NCI-H345 treated with DMSO at 0.1 percent for 48 hours (cell line): Measurements from ENCODE around the gene RNASE2.
"Not testable (repeated sequence)": the region's sequence is repeated elsewhere in the genome, so short reads cannot be mapped to it uniquely, and the experiment has no call there.

Experiments
- DNase-seq: peaks from one replicate; lab custom pipeline; 2025; ENCODE audit not compliant: unreplicated experiment; lab: John Stamatoyannopoulos, UW

Gene RNASE2

DNA sequence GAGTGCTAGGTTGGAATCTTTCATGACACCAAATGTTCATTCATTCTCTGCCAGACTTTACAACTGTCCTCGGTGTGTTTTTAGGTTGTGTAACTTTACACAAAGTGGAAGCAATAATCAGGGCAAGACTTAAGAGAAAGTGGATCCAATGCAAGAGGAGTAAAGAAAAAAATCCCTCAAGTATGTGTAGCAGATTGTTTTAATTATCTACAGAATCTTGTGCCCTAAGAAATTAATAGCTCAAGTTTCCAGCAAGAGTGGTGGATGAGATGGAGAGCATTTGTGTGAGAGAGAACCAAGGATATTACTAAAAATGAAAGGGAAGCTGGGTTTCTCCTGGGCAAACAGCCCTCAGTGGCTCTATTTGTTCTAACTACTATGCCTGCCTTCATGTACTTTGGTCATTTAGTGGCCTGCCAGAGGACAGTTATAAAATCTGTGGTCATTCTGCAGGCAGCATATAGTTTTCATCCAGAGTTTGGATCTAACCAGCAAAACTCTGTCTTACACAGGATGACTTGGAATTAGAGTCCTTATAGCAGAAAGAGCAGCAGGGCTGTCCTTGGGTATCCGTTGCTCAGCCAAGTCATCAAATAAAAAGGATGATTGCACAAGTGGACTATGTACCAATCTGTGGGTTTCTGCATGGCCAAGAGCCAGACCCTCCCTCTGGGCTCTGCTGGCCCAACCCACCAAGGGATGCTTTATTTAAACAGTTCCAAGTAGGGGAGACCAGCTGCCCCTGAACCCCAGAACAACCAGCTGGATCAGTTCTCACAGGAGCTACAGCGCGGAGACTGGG is at the start of gene RNASE2:
Gene RNASE2, plus strand, starts transcription at position 752 of the 802 bp plus-strand sequence. CDS start 285 bp downstream, outside the sequence.
- DNase-seq: not testable (repeated sequence)

DNA sequence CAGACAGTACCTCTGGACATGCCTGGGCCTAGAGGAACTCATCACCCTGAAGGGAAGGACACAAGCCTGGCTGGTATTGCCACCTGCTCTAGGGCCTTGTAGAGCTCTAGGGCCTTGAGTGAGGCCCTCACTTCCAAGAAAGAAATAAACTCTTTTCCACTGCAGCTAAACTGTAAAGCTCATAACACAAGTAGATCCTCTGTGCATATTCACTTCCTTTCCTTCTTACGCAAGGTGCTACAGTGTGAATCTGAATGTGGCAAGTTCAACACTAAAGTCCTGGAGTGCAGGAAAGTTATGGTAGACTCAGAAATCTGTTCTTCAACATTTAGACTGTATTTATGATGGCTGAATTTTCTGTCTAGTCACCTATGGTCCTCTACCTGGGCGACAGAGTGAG is 49.6 kb upstream of the RNASE2 start:
- DNase-seq: no peak

GRCh38 chr14:20907214-20907613 is 48.1 kb upstream of the RNASE2 start:
- no peak for DNase-seq

DNA sequence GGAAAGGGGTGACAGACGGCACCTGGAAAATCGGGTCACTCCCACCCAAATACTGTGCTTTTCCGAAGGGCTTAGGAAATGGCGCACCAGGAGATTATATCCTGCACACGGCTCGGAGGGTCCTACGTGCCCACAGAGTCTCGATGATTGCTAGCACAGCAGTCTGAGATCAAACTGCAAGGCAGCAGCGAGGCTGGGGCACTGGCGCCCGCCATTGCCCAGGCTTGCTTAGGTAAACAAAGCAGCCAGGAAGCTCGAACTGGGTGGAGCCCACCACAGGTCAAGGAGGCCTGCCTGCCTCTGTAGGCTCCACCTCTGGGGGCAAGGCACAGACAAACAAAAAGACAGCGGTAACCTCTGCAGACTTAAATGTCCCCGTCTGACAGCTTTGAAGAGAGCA is 44.5 kb upstream of the RNASE2 start:
- DNase-seq: not testable (repeated sequence)

DNA sequence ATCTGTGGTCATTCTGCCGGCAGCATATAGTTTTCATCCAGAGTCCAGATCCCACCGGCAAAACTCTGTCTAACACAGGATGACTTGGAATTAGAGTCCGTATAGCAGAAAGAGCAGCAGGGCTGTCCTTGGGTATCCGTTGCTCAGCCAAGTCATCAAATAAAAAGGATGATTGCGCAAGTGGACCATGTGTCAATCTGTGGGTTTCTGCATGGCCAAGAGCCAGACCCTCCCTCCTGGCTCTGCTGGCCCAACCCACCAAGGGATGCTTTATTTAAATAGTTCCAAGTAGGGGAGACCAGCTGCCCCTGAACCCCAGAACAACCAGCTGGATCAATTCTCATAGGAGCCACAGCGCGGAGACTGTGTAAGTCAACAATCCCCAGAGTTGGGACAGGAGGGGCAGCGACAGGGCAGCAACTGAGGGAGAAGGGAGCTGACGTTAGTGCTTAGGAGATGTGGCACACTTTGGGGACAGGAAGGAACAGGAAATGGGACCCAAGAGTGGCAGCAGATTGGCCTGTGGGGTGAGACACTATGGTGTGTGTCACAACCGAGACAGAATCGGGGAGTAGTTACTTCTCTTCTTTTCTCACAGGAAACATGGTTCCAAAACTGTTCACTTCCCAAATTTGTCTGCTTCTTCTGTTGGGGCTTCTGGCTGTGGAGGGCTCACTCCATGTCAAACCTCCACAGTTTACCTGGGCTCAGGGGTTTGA is 36.1 kb upstream of the RNASE2 start:
- DNase-seq: not testable (repeated sequence)

DNA sequence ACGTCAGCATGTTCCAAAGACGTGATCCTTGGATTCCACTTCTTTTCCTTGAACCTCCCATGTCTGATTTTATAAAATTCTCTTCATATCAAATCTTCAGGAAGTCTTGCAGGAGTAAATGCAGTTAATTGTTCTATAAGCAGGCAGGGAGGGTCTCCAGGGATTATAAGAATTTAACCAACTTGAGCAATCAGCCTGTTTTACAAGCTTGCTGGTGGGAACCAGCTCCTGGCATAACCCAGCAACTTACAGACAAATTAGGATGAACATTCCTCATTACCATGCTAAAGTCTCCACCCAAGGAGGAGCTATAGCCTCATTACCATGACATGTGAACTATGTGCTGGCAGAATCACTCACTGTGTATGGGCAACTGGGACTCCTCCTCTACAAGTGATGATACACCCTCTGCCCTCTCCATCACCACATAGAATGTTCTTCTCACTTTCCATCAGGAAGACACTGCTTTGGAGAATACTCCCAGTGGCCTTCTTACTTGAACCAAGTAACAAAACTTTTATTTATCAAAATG is 31.5 kb upstream of the RNASE2 start:
- not testable (repeated sequence) for DNase-seq

DNA sequence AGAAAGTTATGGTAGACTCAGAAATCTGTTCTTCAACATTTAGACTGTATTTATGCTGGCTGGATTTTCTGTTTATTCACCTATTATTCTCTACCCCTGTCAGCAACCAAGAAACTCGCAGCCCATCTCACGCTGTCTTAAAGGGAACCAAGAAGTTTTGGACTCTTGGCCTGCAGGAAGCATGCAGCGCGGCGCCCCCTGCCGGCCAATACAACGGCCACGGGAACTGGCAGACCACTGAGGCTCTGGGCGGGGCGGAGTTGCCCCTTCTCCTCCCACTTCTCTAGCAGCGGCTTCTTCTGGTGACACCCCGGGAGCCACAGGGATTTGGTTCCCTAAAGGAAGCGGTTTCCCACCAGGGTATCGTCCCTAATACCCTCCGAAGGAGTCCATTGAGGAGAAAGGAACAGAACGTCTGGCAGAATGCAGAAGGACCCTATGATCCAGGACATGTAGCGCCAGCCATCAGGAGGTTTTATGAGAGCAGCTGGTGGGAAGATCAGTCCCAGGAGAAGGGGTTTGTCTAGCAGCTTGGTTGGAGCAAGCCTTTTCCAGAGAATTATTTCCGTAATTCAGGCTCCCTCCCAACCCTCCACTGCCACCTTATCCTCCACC is 21.0 kb upstream of the RNASE2 start:
- no peak for DNase-seq

DNA sequence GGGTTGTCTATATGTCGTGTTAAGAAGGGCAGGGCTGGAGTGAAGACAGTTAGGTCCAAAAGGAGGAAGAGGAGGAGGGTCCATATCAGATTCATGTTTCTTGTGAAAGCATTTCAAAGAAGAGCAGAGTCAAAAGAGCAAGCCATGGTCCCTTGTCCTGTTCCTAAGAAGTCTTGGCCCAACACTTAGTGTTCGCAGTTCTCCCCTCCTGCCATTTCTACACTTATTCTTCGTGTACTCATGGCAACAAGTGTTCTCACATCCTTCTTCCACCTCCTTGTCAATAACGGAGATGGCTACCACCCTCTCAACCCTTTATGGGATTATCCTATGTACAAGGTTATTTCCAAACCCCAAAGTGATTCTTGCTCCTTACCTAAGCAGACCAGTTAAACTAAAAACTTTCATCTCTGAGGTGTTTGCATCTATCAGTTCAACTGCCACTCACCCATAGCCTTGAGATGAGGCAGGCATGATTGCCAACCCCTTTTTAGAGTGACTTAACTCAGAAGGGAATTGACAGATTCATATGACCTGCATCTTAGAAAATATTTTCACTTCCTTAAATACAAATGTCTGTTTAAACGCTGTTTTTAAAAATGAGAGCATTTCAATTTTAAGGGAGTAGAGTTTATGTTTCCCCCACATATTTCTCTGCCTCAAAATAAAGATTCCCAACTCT is 19.8 kb upstream of the RNASE2 start:
- DNase-seq: no peak

- DNase-seq: not testable (repeated sequence)
These were observed 10.1 kb upstream of the RNASE2 start for GRCh38 chr14:20945146-20945545.

DNA sequence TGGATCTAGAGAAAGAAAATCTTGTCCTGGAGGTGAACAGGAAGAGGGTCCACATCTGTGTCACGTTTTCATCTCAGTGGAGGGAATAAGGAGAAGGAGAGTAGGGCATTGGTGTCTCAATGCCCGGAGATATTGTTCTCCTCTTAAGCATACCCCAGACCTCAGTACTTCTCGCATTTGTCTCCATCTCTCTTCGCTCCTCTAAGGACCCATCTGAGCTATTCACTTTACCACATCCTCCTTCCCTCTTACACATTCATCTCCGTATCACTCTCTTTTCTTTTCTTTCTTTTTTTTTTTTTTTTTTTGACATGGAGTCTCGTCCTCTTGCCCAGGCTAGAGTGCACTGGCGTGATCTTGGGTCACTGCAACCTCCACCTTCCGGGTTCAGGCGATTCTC is 8.6 kb upstream of the RNASE2 start:
- DNase-seq: not testable (repeated sequence)

- not testable (repeated sequence) for DNase-seq
These were observed 219 bp downstream of the RNASE2 start for GRCh38 chr14:20955538-20955873.

GRCh38 chr14:20956376-20956976 is 1.2 kb downstream of the RNASE2 start:
- no peak for DNase-seq

DNA sequence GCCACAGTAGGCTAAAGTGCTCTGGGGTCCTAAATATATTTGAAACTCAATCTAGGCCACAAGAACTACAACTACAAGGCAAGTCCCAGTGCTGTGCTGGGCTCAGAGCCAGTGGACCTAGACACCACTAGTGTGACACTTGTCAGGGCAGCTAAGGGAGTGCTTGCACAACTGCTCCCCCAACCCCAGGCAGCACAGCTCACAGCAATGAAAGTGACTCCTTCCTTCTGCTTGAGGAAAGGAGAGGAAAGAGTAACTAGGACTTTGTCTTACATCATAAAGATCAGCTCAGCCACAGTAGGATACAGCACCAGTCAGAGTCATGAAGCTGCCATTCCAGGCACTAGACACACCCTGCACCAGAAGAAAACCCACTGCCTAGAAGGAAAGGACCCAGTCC is 3.7 kb downstream of the RNASE2 start:
- not testable (repeated sequence) for DNase-seq

DNA sequence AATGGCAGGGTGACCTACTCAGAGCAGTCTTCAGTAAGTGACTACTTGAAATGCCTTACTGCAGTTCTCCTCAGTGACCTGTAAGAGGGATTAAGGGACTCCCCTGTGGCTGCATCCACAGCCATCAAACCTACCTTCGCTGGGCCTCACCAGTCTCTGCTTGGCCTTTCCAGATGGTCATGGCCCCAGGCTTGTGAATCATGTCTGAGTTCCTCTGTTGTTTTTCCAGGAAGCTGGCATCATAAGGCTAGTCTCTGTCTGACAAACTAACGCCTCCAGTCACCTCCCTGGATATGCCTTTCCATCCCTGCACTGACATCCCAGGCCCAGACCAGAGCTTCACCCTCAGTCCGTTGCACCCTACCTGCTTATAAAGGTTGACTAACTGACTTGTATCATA is 14.0 kb downstream of the RNASE2 start:
- DNase-seq: no peak

DNA sequence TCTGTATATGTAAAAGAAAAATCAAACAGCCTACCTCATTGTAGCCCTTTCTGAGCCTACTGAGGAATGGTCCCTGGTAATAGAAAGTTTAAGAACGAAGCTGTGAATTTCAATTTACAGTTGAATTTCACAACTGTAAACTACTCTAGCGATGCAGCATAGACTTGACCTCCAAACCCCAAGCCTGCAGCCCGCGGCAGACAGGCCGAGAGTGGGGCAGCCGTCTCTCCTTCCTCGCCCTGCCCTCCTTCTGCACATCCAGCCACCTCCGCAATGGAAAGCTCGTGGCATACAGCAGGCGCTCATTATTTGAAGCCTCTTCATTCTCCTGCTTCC is 15.3 kb downstream of the RNASE2 start:
- no peak for DNase-seq

GRCh38 chr14:20970983-20971704 is 15.9 kb downstream of the RNASE2 start:
- peak; percentile 55 for DNase-seq

DNA sequence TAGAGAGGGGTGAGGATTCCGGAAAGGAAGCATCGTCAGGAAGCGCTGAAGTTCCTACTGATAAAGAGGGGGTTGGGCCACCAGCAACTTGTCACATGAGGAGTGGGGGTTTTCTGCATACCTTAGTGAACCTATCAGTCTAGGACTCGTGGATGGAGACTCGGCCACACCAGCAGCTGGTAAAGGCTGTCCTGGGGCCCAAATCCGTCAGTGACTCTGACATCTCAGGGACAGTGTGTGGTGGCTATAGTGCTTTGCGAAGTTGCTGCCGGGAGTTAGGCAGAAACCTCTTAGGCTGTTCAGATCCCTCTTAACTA is 16.4 kb downstream of the RNASE2 start:
- no peak for DNase-seq

GRCh38 chr14:20973501-20973900 is 18.2 kb downstream of the RNASE2 start:
- DNase-seq: no peak

- DNase-seq: no peak
These were observed 21.0 kb downstream of the RNASE2 start for GRCh38 chr14:20976291-20976690.

GRCh38 chr14:20978687-20979086 is 23.4 kb downstream of the RNASE2 start:
- DNase-seq: no peak
